HCT116 (cell line): ENCODE results near the gene IGFBP4. TPM values are rescaled to one million over a fixed set of nuclear protein-coding genes. Genes with fewer than 3 reads are reported as not detected.

Experiments
- ATAC-seq: fragments of 200-7000 bp; cut with Tn5 transposase; 2 replicates; pipeline ENCODE4 v1.9.1; 2020; ENCODE audit warnings: mild to moderate bottlenecking, moderate library complexity
- BruUV-seq: library from RNA; stranded (reverse); fragments of 400-500 nt; replicated peaks from 2 replicates; lab custom pipeline; 2021; lab: Mats Ljungman, UMichigan
- CTCF ChIA-PET: fragments of 300-600 bp; sonication (Branson Sonifier 250); formaldehyde crosslinking; loops from one replicate; lab custom pipeline; 2021; ENCODE audit warnings: antibody characterized with exemption; lab: Charles Lee
- POLR2A ChIA-PET: fragments of 300-600, 350-600 bp; sonication (Branson Sonifier 250); formaldehyde crosslinking; loops from one replicate; lab custom pipeline; 2021; ENCODE audit warnings: antibody characterized with exemption; lab: Charles Lee
- RAD21 ChIA-PET, 2 experiments: fragments of 300-600 bp; sonication (Branson Sonifier 250); formaldehyde crosslinking; loops; one replicate each; lab custom pipeline; 2023; ENCODE audit warnings: low total read pairs in 2 of 2; ENCODE audit not compliant: uncharacterized antibody in 2 of 2, unreplicated experiment in 2 of 2, low non-redundant PET in 1 of 2; lab: Charles Lee
- DNase-seq: peaks from one replicate; pipeline ENCODE4 v3.0.0-alpha.2; 2010; ENCODE audit warnings: low read depth, low spot score
- H2AFZ ChIP-seq: fragments of 200-600 bp; shearing (Covaris generic), sonication (generic); 2 replicates; pipeline ENCODE4 v1.6.1; 2017; ENCODE audit warnings: low read depth, mixed run types, mixed read lengths, antibody characterized with exemption, low read length; ENCODE audit not compliant: poor library complexity, severe bottlenecking
- H3K27ac ChIP-seq: 2 replicates; pipeline ENCODE4 v1.5.1; 2012; ENCODE audit warnings: low read depth, low read length
- H3K27me3 ChIP-seq: fragments of 200-600 bp; sonication (generic); 2 replicates; pipeline ENCODE4 v1.6.1; 2016; ENCODE audit warnings: mixed run types, low read length, mixed read lengths; ENCODE audit not compliant: insufficient read depth
- H3K36me3 ChIP-seq, 2 experiments: fragments of 200-500 bp in 1 of 2; fragments of 200-600 bp in 1 of 2; sonication (Bioruptor generic) in 1 of 2; sonication (generic) in 1 of 2; 2 replicates each; pipeline versions ENCODE4 v1.5.1 to v1.6.1; 2014 to 2016; ENCODE audit warnings: low read length in 2 of 2, inconsistent platforms in 1 of 2, mixed read lengths in 1 of 2, mixed run types in 1 of 2; ENCODE audit not compliant: insufficient read depth in 2 of 2, control insufficient read depth in 1 of 2
- H3K4me1 ChIP-seq, 2 experiments: fragments of 200-600 bp in 1 of 2; sonication (generic) in 1 of 2; 2 replicates each; pipeline versions ENCODE4 v1.5.1 to v1.6.1; 2012 to 2017; ENCODE audit warnings: low read length in 2 of 2, inconsistent platforms in 1 of 2, mild to moderate bottlenecking in 1 of 2, mixed read lengths in 1 of 2, mixed run types in 1 of 2, moderate library complexity in 1 of 2; ENCODE audit not compliant: insufficient read depth in 2 of 2, control insufficient read depth in 1 of 2
- H3K4me2 ChIP-seq: fragments of 200-600 bp; sonication (generic); 2 replicates; pipeline ENCODE4 v1.6.1; 2017; ENCODE audit warnings: mixed run types, low read length, mixed read lengths
- H3K4me3 ChIP-seq, 2 experiments: fragments of 200-600 bp in 1 of 2; sonication (generic) in 1 of 2; replicated peaks in 1 of 2; 2 replicates each; pipeline ENCODE4 v1.5.1; 2011 to 2016; ENCODE audit warnings: low read length in 2 of 2, control low read depth in 1 of 2, low read depth in 1 of 2, mild to moderate bottlenecking in 1 of 2, mixed read lengths in 1 of 2, mixed run types in 1 of 2
- H3K79me2 ChIP-seq: fragments of 200-600 bp; sonication (generic); 2 replicates; pipeline ENCODE4 v1.6.1; 2017; ENCODE audit warnings: mild to moderate bottlenecking, mixed run types, low read length, moderate library complexity, mixed read lengths; ENCODE audit not compliant: insufficient read depth
- H3K9ac ChIP-seq: fragments of 200-600 bp; sonication (generic); 2 replicates; pipeline ENCODE4 v1.6.1; 2016; ENCODE audit warnings: low read length, mixed read lengths
- H3K9me2 ChIP-seq: fragments of 200-600 bp; sonication (generic), shearing (Covaris generic); 2 replicates; pipeline ENCODE4 v1.6.1; 2017; ENCODE audit warnings: mixed run types, mild to moderate bottlenecking, moderate library complexity; ENCODE audit not compliant: insufficient read depth
- H3K9me3 ChIP-seq, 2 experiments: fragments of 200-500 bp in 1 of 2; fragments of 200-600 bp in 1 of 2; sonication (Bioruptor generic) in 1 of 2; sonication (generic) in 1 of 2; 2 replicates each; pipeline ENCODE4 v1.6.1; 2014 to 2017; ENCODE audit warnings: low read length in 2 of 2, mixed read lengths in 2 of 2, inconsistent platforms in 1 of 2, low read depth in 1 of 2, mild to moderate bottlenecking in 1 of 2, mixed run types in 1 of 2, moderate library complexity in 1 of 2; ENCODE audit not compliant: control insufficient read depth in 1 of 2, insufficient read depth in 1 of 2
- H4K20me1 ChIP-seq: fragments of 200-600 bp; sonication (generic), shearing (Covaris generic); 2 replicates; pipeline ENCODE4 v1.6.1; 2017; ENCODE audit warnings: mixed run types, mild to moderate bottlenecking, moderate library complexity; ENCODE audit not compliant: insufficient read depth
- ATF3 ChIP-seq: IDR thresholded peaks from 2 replicates; pipeline ENCODE4 v1.6.1; 2012
- CBX3 ChIP-seq: IDR thresholded peaks from 2 replicates; pipeline ENCODE4 v1.6.1; 2012; ENCODE audit warnings: low read depth
- EGR1 ChIP-seq: IDR thresholded peaks from 2 replicates; pipeline ENCODE4 v1.6.1; 2012; ENCODE audit warnings: low read depth
- EZH2 ChIP-seq: fragments of 200-600 bp; sonication (generic); IDR thresholded peaks from 2 replicates; pipeline ENCODE4 v1.6.1; 2017; ENCODE audit warnings: antibody characterized with exemption, mixed run types
- JUND ChIP-seq: IDR thresholded peaks from 2 replicates; pipeline ENCODE4 v1.6.1; 2012
- MAX ChIP-seq: IDR thresholded peaks from 2 replicates; pipeline ENCODE4 v1.6.1; 2012
- POLR2A ChIP-seq: IDR thresholded peaks from 2 replicates; pipeline ENCODE4 v1.7.0; 2011; ENCODE audit warnings: borderline replicate concordance; ENCODE audit not compliant: insufficient read depth, insufficient read length; ENCODE audit errors: extremely low read depth
- POLR2AphosphoS5 ChIP-seq: IDR thresholded peaks from 2 replicates; pipeline ENCODE4 v1.6.1; 2011; ENCODE audit warnings: mild to moderate bottlenecking, low read depth, low read length, moderate library complexity
- RAD21 ChIP-seq: IDR thresholded peaks from 2 replicates; pipeline ENCODE4 v1.6.1; 2012; ENCODE audit warnings: low read depth, mild to moderate bottlenecking
- REST ChIP-seq: IDR thresholded peaks from 2 replicates; pipeline ENCODE4 v1.6.1; 2012; ENCODE audit warnings: low read depth
- SIN3A ChIP-seq: IDR thresholded peaks from 2 replicates; pipeline ENCODE4 v1.6.1; 2012; ENCODE audit warnings: low read depth
- SP1 ChIP-seq: IDR thresholded peaks from 2 replicates; pipeline ENCODE4 v1.6.1; 2012; ENCODE audit warnings: low read depth
- YY1 ChIP-seq: IDR thresholded peaks from 2 replicates; pipeline ENCODE4 v1.6.1; 2011; ENCODE audit warnings: low read length, low read depth, moderate library complexity, mild to moderate bottlenecking; ENCODE audit not compliant: insufficient replicate concordance; ENCODE audit errors: extremely low read depth
- ZBTB33 ChIP-seq: IDR thresholded peaks from 2 replicates; pipeline ENCODE4 v1.6.1; 2011; ENCODE audit warnings: mild to moderate bottlenecking, low read length, moderate library complexity; ENCODE audit not compliant: insufficient replicate concordance; ENCODE audit errors: extremely low read depth
- ZFX ChIP-seq: fragments of 450-650 bp; IDR thresholded peaks from 2 replicates; pipeline ENCODE4 v1.6.1; 2017
- ZNF274 ChIP-seq: fragments of 200-500 bp; sonication (Bioruptor generic); IDR thresholded peaks from 2 replicates; pipeline ENCODE4 v1.6.1; 2014; ENCODE audit warnings: mild to moderate bottlenecking, low read depth, low read length, inconsistent platforms
- intact Hi-C: fragments of 100-400 bp; cut with micrococcal nuclease; formaldehyde crosslinking; loops from 2 replicates; pipeline ENCODE4 v1.10.0; 2022
- total RNA-seq: library from RNA; stranded (reverse); gene quantifications from one replicate; pipeline ENCODE4 v1.2.1, GENCODE V29; 2021; ENCODE audit not compliant: unreplicated experiment

IGFBP4 gene
- total RNA-seq, 1 experiment from 2014 or later, result 2.0 TPM

GRCh38 chr17:40447806-40448205, 4.6 kb downstream of the IGFBP4 start:
- TF ChIP-seq JUND (no peak), MAX (no peak), RAD21 (no peak), EGR1 (no peak), SIN3A (no peak), ZFX (no peak), EZH2 (no peak), SP1 (no peak), CBX3 (no peak), POLR2AphosphoS5 (no peak), ATF3 (no peak), REST (no peak), ZBTB33 (no peak), POLR2A (no peak), ZNF274 (no peak), YY1 (no peak)
- no peak overlapping the region for H3K4me3 ChIP-seq
- no peak overlapping the region for H3K27ac ChIP-seq
- POLR2A ChIA-PET, result no interaction called here
- H3K9ac ChIP-seq, result no peak overlapping the region
- H2AFZ ChIP-seq, result no peak overlapping the region
- RAD21 ChIA-PET, result interaction anchor here in 1 of 2 experiments (0.5 kb wide), 1 partner anchor 29 kb away, joined by 8 read pairs; no protein-coding TSS in a partner anchor
- intact Hi-C loops, result no loop called here
- no peaks in the 10 kb centered on the region for H3K9me3 ChIP-seq
- H3K9me2 ChIP-seq, result no peaks in the 10 kb centered on the region
- no peak for DNase-seq
- H3K4me1 ChIP-seq, result peaks cover 0 to 14% of the 10 kb centered on the region in 2 experiments; a peak in 2 of 4 replicates
- no peak overlapping the region for H3K4me2 ChIP-seq
- no peaks in the 10 kb centered on the region for H3K36me3 ChIP-seq
- H3K79me2 ChIP-seq, result no peaks in the 10 kb centered on the region
- H4K20me1 ChIP-seq, result no peaks in the 10 kb centered on the region
- no peaks in the 10 kb centered on the region for H3K27me3 ChIP-seq
- BruUV-seq, result no TSS peak
- no peak for ATAC-seq
- CTCF ChIA-PET, result interaction anchor here (1.0 to 2.6 kb wide), 5 partner anchors 8 to 86 kb away, joined by 3 to 7 read pairs (median 4); partner anchors contain the start of gene TOP2A
